ENCODE results near the gene LIPT2. TPM values are rescaled to one million over a fixed set of nuclear protein-coding genes. Genes with fewer than 3 reads are reported as not detected.
A peak's percentile ranks its signal among the peaks of the same experiment; 100 is the strongest.

LIPT2 gene
- total RNA-seq, 1 experiment from 2014 or later, result 8.2 TPM

- no peak overlapping the region for H3K4me2 ChIP-seq (ENCODE audit: insufficient read depth, insufficient read length, low read length)
- peaks cover 6 to 22% (median 7%) of the 10 kb centered on the region in 3 experiments for H3K36me3 Mint-ChIP-seq (ENCODE audit: insufficient read depth in 1 of 3, low read depth in 3 of 3)
- H3K27ac Mint-ChIP-seq, result peak overlapping the region in 1 of 3 experiments; percentile 52; a peak in 1 of 7 replicates
- no peak overlapping the region for H3K9ac ChIP-seq (ENCODE audit: extremely low read depth, insufficient read length, low read length)
- H2BK120ac ChIP-seq (ENCODE audit: low read depth, low read length, poor library complexity, severe bottlenecking), result no peak overlapping the region
- no peak overlapping the region for H3T11ph ChIP-seq (ENCODE audit: low read length)
- WGBS (ENCODE audit: extremely low coverage, insufficient read length, low lambda C conversion rate), result no CpG with 5 or more reads among the region's 4 CpGs
- H3K23ac ChIP-seq (ENCODE audit: insufficient read length, low read depth, low read length), result no peak overlapping the region
- no peak overlapping the region for H3K14ac ChIP-seq (ENCODE audit: insufficient read depth, low read length)
- no peak overlapping the region for H4K8ac ChIP-seq (replicated peaks; ENCODE audit: insufficient read length, low read depth, low read length)
- H3K18ac ChIP-seq (ENCODE audit: insufficient read length, low read depth, low read length), result no peak overlapping the region
- H3K9me3 ChIP-seq (ENCODE audit: control insufficient read depth, low read depth, low read length), result no peaks in the 10 kb centered on the region
- no peak overlapping the region for H4K5ac ChIP-seq (ENCODE audit: insufficient read length, low read depth, low read length)
- no peak overlapping the region for H2BK12ac ChIP-seq (ENCODE audit: insufficient read length, low read depth, low read length)
- no peaks in the 10 kb centered on the region for H3K79me2 ChIP-seq (ENCODE audit: insufficient read depth, low read length)
- H2BK15ac ChIP-seq (ENCODE audit: low read depth, low read length), result no peak overlapping the region
- no peak overlapping the region for H2AFZ ChIP-seq (ENCODE audit: low read length)
- H2BK5ac ChIP-seq (ENCODE audit: insufficient read length, low read length), result no peak overlapping the region
- H2BK20ac ChIP-seq (ENCODE audit: low read depth, low read length, poor library complexity, severe bottlenecking), result no peak overlapping the region
- no peaks in the 10 kb centered on the region for H3K27me3 ChIP-seq (ENCODE audit: insufficient read depth, low read length)
- H3K4me1 Mint-ChIP-seq, result peaks cover 13 to 21% of the 10 kb centered on the region in 2 experiments
- H3K27me3 Mint-ChIP-seq (ENCODE audit: low read depth), result no peaks in the 10 kb centered on the region
- H4K20me1 ChIP-seq (ENCODE audit: control insufficient read depth, insufficient read depth, insufficient read length), result no peaks in the 10 kb centered on the region
- no peak overlapping the region for H2AK5ac ChIP-seq (ENCODE audit: insufficient read length, low read length)
- H3K4me3 Mint-ChIP-seq, result no peak overlapping the region
- no peaks in the 10 kb centered on the region; the same call in 1 of the 2 replicates for H3K4me1 ChIP-seq (ENCODE audit: insufficient read depth, low read length)
- no peak for DNase-seq
- peaks cover 8% of the 10 kb centered on the region for H3K23me2 ChIP-seq (ENCODE audit: insufficient read length, low read depth, low read length, poor library complexity, severe bottlenecking)
- no peak overlapping the region for H4K91ac ChIP-seq (ENCODE audit: insufficient read length, low read depth, low read length)
- H3K4ac ChIP-seq (ENCODE audit: low read depth, low read length), result no peak overlapping the region
- TF ChIP-seq, protein P1, sequence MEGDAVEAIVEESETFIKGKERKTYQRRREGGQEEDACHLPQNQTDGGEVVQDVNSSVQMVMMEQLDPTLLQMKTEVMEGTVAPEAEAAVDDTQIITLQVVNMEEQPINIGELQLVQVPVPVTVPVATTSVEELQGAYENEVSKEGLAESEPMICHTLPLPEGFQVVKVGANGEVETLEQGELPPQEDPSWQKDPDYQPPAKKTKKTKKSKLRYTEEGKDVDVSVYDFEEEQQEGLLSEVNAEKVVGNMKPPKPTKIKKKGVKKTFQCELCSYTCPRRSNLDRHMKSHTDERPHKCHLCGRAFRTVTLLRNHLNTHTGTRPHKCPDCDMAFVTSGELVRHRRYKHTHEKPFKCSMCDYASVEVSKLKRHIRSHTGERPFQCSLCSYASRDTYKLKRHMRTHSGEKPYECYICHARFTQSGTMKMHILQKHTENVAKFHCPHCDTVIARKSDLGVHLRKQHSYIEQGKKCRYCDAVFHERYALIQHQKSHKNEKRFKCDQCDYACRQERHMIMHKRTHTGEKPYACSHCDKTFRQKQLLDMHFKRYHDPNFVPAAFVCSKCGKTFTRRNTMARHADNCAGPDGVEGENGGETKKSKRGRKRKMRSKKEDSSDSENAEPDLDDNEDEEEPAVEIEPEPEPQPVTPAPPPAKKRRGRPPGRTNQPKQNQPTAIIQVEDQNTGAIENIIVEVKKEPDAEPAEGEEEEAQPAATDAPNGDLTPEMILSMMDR (conservative IDR thresholded peaks at IDR 0.05), result no peak
- H3K27ac ChIP-seq (ENCODE audit: insufficient read length, low read depth, low read length), result no peak overlapping the region
- no peak overlapping the region for H3K56ac ChIP-seq (ENCODE audit: insufficient read length, low read depth, low read length)
- H3K79me1 ChIP-seq (ENCODE audit: insufficient read depth, low read depth, low read length, poor library complexity, severe bottlenecking), result no peaks in the 10 kb centered on the region
- peaks cover 0 to 5% of the 10 kb centered on the region in 2 experiments; a peak in 2 of 5 replicates for H3K9me3 Mint-ChIP-seq
These were observed 2.6 kb downstream of the LIPT2 start for GRCh38 chr11:74490941-74491340.

All from H9 (cell line).